Fibroblast of pulmonary artery (primary cell): ENCODE data around the gene POC1B.

ENCODE experiments used
- DNase-seq: peaks from one replicate; pipeline ENCODE4 v3.0.0-alpha.2; 2010; ENCODE audit warnings: low read depth
- H3K4me3 ChIP-seq: replicated peaks from 2 replicates; pipeline ENCODE4 v1.5.1; 2011; ENCODE audit warnings: low read depth, mild to moderate bottlenecking, control low read depth, low read length, moderate library complexity
- CTCF ChIP-seq: IDR thresholded peaks from 2 replicates; pipeline ENCODE4 v1.5.1; 2011; ENCODE audit warnings: mild to moderate bottlenecking, control low read depth, low read length, inconsistent platforms; ENCODE audit errors: missing control alignments

The POC1B gene

DNA sequence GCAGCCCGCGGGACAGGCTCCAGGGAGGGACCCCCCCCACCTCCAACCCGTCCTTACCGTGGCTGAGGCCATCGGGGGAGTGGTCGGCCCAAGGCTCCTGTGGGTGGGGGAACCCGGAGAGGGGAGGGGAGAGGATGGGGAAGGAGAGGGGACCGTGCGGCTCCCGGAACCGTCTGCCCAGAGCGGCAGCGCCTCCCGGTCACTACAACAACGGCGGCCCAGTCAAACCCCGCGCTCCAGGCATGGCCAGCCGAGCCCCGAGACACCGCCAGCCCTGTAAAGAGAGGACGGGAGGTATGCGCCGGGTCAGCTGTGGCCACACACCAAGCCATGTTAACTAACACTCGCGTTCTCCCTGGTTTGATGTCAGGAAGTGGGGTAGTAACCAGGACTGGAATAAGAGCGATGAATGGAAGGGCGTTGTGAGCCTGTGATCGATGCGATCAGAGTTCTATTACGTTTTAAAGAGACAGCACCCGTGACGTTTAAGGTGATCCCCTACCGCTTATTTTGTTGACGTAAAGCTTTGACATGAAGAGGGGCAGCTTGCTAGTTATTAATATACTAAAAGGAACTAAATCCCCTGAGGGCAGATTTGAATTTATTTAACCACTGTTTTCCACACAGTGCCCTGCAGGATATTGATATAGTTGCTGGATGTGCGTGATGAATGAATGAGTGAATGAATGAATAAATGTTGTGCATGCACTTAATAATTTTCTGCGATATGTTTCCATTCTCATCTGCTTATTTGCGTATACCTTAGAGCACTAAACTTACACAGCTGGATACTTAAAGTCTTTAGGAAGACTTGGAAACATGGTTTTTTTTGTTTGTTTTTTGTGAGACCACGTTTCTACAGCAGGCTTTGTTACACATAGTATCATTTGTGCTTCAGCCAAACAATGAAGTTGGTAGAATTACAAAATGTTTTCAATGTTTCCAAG lies at the start of gene POC1B:
TSS of gene POC1B (minus strand) at position 224 of the 947 bp plus-strand sequence. CDS start at position 72, 152 bp downstream.
- peak within 1 kb of the TSS; percentile 94 for H3K4me3 ChIP-seq
- no peak for TF ChIP-seq CTCF
- peak; percentile 80 for DNase-seq

DNA sequence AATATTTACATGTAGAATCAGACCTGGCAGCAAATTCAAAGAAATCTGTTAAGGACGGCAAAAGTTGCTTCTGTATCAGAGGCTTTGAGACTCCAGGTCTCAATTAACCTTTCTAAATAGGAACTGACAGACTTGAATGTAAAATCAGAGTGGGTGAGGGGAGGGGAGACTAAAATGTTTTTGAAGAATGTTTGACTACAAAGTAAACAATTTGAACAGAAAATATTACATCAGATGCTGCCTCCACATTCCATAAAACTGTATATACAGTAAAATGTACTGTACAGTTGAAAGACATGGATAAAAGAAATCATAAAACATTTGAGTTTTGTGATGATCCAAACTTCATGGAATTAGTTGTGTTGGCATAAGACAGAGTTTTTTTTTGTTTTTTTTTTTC lies 49.5 kb upstream of the POC1B start:
- H3K4me3 ChIP-seq = no peak overlapping the region
- DNase-seq = no peak
- no peak for TF ChIP-seq CTCF

DNA sequence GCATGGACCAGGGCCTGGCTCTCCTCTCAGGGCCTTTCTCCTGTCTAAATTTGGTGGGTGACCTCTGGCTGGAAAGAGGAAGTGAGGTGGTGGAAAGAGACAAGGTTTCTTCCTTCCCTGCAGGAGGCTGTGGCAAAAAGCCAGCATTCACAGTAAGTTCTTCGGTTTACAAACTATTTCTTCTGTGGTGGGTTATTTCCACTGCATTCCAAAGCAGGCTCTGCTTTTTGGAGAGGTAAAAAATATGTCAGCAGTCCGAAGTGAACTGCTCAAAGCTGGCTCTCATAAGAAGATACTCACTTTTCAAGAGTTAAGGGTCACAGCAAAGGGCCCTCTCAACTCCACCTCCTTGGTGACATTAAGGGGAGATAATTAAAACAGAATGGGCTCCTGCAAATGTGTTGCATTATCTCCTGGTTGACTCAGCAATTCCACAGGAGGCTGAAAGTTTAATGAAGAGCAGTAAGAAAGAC lies 48.9 kb upstream of the POC1B start:
- H3K4me3 ChIP-seq = no peak overlapping the region
- TF ChIP-seq CTCF = no peak
- peak; percentile 76 for DNase-seq

GRCh38 chr12:89573051-89573810 lies 47.4 kb upstream of the POC1B start:
- H3K4me3 ChIP-seq = no peak overlapping the region
- DNase-seq = no peak
- TF ChIP-seq CTCF = no peak

DNA sequence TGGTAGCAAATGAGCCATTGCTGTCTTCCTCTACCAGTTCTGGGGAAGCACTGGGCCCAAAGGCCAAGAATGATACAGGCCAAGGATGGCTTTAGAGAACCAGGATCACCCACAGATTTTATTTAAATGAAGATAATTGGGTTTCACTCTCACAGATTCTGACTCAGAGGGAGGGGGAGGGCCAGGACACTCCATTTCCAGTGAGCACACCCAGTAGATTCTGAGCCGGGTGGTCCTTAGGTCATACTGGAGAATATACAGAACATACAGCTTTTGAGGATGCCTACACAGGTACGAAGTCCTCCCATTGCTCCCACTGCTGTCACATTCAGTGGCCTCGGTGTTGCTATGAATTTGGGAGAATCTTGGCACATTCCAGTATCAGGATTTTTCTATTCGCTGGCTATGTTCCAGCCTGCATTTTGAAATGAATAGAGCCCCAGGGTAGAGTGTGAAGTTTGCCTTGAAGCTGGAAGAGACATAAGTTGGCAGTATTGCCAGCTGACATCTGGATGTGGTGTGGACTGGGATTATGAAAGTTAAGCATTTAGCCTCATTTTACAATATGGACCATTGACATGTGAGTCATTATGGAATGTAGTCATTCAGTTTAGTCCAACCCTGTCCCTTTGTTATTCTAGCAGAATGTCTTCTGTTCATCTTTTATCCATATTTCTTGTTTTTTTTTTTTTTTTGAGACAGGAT lies 45.8 kb upstream of the POC1B start:
- DNase-seq = peak; percentile 42
- no peak for TF ChIP-seq CTCF
- no peak overlapping the region for H3K4me3 ChIP-seq

- no peak for TF ChIP-seq CTCF
Observed at GRCh38 chr12:89568484-89568883, 42.6 kb upstream of the POC1B start.

More at GRCh38 chr12:89568484-89568883, 42.6 kb upstream of the POC1B start:
- no peak for DNase-seq
- H3K4me3 ChIP-seq = no peak overlapping the region
